HEK293 (cell line): ENCODE measurements around the gene MIS18A.

Source experiments
- CTCF ChIP-seq: fragments of 450-650 bp; formaldehyde crosslinking; IDR thresholded peaks from 2 replicates; pipeline ENCODE4 v1.5.1; 2016; ENCODE audit warnings: missing biosample characterization, missing genetic modification characterization
- ELK4 ChIP-seq: IDR thresholded peaks from 2 replicates; pipeline ENCODE4 v1.6.1; 2011; ENCODE audit warnings: mild to moderate bottlenecking, low read depth, low read length, borderline replicate concordance
- GLIS1 ChIP-seq: fragments of 450-650 bp; formaldehyde crosslinking; IDR thresholded peaks from 2 replicates; pipeline ENCODE4 v1.5.1; 2016; ENCODE audit warnings: missing biosample characterization, missing genetic modification characterization
- TCF7L2 ChIP-seq: IDR thresholded peaks from 2 replicates; pipeline ENCODE4 v1.6.1; 2011; ENCODE audit warnings: low read depth, mild to moderate bottlenecking, inconsistent platforms, low read length, moderate library complexity, borderline replicate concordance
- ZBTB48 ChIP-seq: fragments of 450-650 bp; formaldehyde crosslinking; IDR thresholded peaks from 2 replicates; pipeline ENCODE4 v1.5.1; 2016; ENCODE audit warnings: missing biosample characterization, missing genetic modification characterization
- ZFP69B ChIP-seq: fragments of 450-650 bp; formaldehyde crosslinking; IDR thresholded peaks from 2 replicates; pipeline ENCODE4 v1.5.1; 2016; ENCODE audit warnings: missing biosample characterization, missing genetic modification characterization
- ZNF174 ChIP-seq: fragments of 450-650 bp; formaldehyde crosslinking; IDR thresholded peaks from 2 replicates; pipeline ENCODE4 v1.5.0; 2017; ENCODE audit warnings: missing biosample characterization, mild to moderate bottlenecking, missing genetic modification characterization
- ZNF354C ChIP-seq: fragments of 450-650 bp; formaldehyde crosslinking; IDR thresholded peaks from 2 replicates; pipeline ENCODE4 v1.5.1; 2016; ENCODE audit warnings: missing biosample characterization, missing genetic modification characterization, low read depth, borderline replicate concordance
- ZNF571 ChIP-seq: fragments of 450-650 bp; formaldehyde crosslinking; IDR thresholded peaks from 2 replicates; pipeline ENCODE4 v1.5.0; 2017; ENCODE audit warnings: missing biosample characterization, missing genetic modification characterization
- ZNF777 ChIP-seq: fragments of 450-650 bp; formaldehyde crosslinking; IDR thresholded peaks from 2 replicates; pipeline ENCODE4 v1.5.1; 2017; ENCODE audit warnings: missing biosample characterization, missing genetic modification characterization, borderline replicate concordance

GRCh38 chr21:32307706-32308105 lies 28.9 kb upstream of the MIS18A start:
- TF ChIP-seq CTCF (tag by site-specific recombination) = no peak
- TF ChIP-seq ZNF354C = no peak
- no peak for TF ChIP-seq ZBTB48
- TF ChIP-seq ELK4 = no peak
- TF ChIP-seq ZFP69B = no peak
- no peak for TF ChIP-seq ZNF174 (tag by site-specific recombination)
- no peak for TF ChIP-seq ZNF571 (tag by site-specific recombination)
- no peak for TF ChIP-seq ZNF777
- TF ChIP-seq TCF7L2 = no peak
- no peak for TF ChIP-seq GLIS1 (tag by site-specific recombination)
